ENCODE measurements around the gene NKTR.

DNA sequence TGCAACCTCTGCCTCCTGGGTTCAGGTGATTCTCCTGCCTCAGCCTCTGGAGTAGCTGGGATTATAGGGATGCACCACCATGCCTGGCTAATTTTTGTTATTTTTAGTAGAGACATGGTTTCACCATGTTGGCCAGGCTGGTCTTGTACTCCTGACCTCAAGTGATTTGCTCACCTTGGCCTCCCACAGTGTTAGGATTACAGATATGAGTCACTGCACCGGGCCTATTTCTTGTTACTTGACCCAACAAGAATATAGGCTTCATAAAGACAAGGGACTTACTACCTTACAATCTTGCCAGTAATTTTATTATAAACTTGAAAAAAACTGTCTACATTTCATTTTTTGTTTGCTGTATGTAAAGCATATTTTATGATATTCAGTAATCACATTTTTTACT is 31.7 kb downstream of the NKTR start:
- TF ChIP-seq, protein P1, sequence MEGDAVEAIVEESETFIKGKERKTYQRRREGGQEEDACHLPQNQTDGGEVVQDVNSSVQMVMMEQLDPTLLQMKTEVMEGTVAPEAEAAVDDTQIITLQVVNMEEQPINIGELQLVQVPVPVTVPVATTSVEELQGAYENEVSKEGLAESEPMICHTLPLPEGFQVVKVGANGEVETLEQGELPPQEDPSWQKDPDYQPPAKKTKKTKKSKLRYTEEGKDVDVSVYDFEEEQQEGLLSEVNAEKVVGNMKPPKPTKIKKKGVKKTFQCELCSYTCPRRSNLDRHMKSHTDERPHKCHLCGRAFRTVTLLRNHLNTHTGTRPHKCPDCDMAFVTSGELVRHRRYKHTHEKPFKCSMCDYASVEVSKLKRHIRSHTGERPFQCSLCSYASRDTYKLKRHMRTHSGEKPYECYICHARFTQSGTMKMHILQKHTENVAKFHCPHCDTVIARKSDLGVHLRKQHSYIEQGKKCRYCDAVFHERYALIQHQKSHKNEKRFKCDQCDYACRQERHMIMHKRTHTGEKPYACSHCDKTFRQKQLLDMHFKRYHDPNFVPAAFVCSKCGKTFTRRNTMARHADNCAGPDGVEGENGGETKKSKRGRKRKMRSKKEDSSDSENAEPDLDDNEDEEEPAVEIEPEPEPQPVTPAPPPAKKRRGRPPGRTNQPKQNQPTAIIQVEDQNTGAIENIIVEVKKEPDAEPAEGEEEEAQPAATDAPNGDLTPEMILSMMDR (conservative IDR thresholded peaks at IDR 0.05 in 1 of 2, IDR thresholded peaks at IDR 0.05 in 1 of 2; ENCODE audit: extremely low read depth in 1 of 2, insufficient read depth in 1 of 2, low read depth in 1 of 2, low read length in 2 of 2): no peak
- no peak for TF ChIP-seq EZH2 (IDR thresholded peaks at IDR 0.05; ENCODE audit: borderline replicate concordance, low read length)

Data from mammary epithelial cell (primary cell).